Thyroid gland (tissue), 4 donors: Measurements from ENCODE around the gene RNU5D-1. TPM values are rescaled to one million over a fixed set of nuclear protein-coding genes. Genes with fewer than 3 reads are reported as not detected.
"Not testable (repeated sequence)": the region's sequence is repeated elsewhere in the genome, so short reads cannot be mapped to it uniquely, and the experiment has no call there.

Experiments
- DNase-seq, 2 donors: peaks; one replicate each; pipeline ENCODE4 v3.0.0-alpha.2; 2019
- H3K27ac ChIP-seq, 3 donors: fragments of 200-600 bp; sonication (generic); 1 replicate in 2 of 3; 2 replicates in 1 of 3; pipeline ENCODE4 v1.5.1; 2016 to 2019; ENCODE audit warnings: mild to moderate bottlenecking in 1 of 3, moderate library complexity in 1 of 3
- H3K27me3 ChIP-seq: fragments of 200-600 bp; sonication (generic); one replicate; pipeline ENCODE4 v1.5.1; 2019
- H3K36me3 ChIP-seq, 2 donors: fragments of 200-600 bp; sonication (generic); one replicate each; pipeline ENCODE4 v1.5.1; 2016 to 2019
- H3K4me1 ChIP-seq, 2 donors: fragments of 200-600 bp; sonication (generic); one replicate each; pipeline ENCODE4 v1.5.1; 2017 to 2019
- H3K4me3 ChIP-seq, 3 donors: fragments of 200-600 bp; sonication (generic); replicated peaks in 1 of 3; 1 replicate in 2 of 3; 2 replicates in 1 of 3; pipeline ENCODE4 v1.5.1; 2016; ENCODE audit warnings: mild to moderate bottlenecking in 1 of 3
- H3K9me3 ChIP-seq: fragments of 200-600 bp; sonication (generic); one replicate; pipeline ENCODE4 v1.5.1; 2017
- POLR2A ChIP-seq, 2 donors: fragments of 450-650 bp; IDR thresholded peaks; one replicate each; pipeline ENCODE4 v1.6.1; 2017; ENCODE audit warnings: antibody characterized with exemption in 2 of 2, mild to moderate bottlenecking in 2 of 2, moderate library complexity in 1 of 2
- WGBS, 2 donors: methylation state at CpG; one replicate each; pipeline ENCODE4 v1.1.5; 2017; 5-methylcytosine and 5-hydroxymethylcytosine counted together
- intact Hi-C: fragments of 100-400 bp; cut with DNase I; formaldehyde crosslinking; loops from one replicate; pipeline ENCODE4 v1.15.1; 2023
- total RNA-seq, 4 donors: library from RNA; depleted of rRNA; stranded (reverse); fragments of >200 nt; gene quantifications; one replicate each; pipeline ENCODE4 v1.2.3, GENCODE V29; 2016
- TF ChIP-seq, protein P1 (sequence below), 6 experiments: fragments of 200-600 bp in 3 of 6; fragments of 450-650 bp in 3 of 6; sonication (generic) in 3 of 6; IDR thresholded peaks; one replicate each; pipeline ENCODE4 v1.5.1; 2016 to 2019; ENCODE audit warnings: antibody characterized with exemption in 6 of 6, mild to moderate bottlenecking in 2 of 6, inconsistent platforms in 1 of 6, moderate library complexity in 1 of 6

The RNU5D-1 gene
- total RNA-seq, 4 donors from 2014 or later = not detected

DNA sequence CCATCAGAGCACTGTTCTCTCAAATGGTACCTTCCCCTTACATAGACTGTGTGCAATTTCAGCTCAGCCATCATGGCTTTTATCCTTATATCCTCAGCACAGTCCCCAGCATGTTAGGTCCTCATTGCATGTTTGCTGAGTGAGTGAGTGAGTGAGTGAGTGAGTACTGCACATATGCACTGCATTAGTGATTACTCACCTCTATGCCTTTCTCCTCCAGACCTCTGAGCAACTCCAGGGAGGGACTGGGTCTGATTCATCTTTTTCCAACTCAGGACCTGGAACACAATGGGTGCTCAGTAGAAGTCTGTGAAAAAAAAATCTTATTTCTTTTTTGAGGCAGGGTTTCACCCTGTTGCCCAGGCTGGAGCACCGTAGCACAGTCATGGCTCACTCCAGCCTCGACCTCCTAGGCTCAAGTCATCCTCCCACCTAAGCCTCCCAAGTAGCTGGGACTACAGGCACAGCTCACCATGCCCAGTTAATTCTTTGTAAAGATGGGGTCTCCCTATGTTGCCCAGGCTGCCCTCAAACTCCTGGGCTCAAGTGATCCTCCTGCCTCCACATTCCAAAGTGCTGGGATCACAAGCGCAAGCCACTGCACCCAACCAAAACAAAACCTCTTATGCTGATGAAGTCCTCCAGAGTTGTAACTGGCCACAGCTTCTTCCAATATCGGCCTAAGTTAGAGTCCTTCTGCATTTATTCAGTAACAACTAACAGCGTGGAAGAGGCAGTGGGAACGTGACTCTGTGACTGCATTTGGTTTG is 23.7 kb downstream of the RNU5D-1 start:
- no peak overlapping the region for H3K4me3 ChIP-seq
- H3K36me3 ChIP-seq = no peaks in the 10 kb centered on the region
- no peak overlapping the region for H3K27ac ChIP-seq
- DNase-seq = no peak
- no peaks in the 10 kb centered on the region for H3K9me3 ChIP-seq
- no peaks in the 10 kb centered on the region for H3K4me1 ChIP-seq
- H3K27me3 ChIP-seq = no peaks in the 10 kb centered on the region
- TF ChIP-seq, protein P1, sequence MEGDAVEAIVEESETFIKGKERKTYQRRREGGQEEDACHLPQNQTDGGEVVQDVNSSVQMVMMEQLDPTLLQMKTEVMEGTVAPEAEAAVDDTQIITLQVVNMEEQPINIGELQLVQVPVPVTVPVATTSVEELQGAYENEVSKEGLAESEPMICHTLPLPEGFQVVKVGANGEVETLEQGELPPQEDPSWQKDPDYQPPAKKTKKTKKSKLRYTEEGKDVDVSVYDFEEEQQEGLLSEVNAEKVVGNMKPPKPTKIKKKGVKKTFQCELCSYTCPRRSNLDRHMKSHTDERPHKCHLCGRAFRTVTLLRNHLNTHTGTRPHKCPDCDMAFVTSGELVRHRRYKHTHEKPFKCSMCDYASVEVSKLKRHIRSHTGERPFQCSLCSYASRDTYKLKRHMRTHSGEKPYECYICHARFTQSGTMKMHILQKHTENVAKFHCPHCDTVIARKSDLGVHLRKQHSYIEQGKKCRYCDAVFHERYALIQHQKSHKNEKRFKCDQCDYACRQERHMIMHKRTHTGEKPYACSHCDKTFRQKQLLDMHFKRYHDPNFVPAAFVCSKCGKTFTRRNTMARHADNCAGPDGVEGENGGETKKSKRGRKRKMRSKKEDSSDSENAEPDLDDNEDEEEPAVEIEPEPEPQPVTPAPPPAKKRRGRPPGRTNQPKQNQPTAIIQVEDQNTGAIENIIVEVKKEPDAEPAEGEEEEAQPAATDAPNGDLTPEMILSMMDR (IDR thresholded peaks at IDR 0.05) = no peak
- no peak for TF ChIP-seq POLR2A (IDR thresholded peaks at IDR 0.05)
- intact Hi-C loops = no loop called here
- 81 to 83% methylated on average over 6 of the region's 6 CpGs for WGBS, 2 donors

DNA sequence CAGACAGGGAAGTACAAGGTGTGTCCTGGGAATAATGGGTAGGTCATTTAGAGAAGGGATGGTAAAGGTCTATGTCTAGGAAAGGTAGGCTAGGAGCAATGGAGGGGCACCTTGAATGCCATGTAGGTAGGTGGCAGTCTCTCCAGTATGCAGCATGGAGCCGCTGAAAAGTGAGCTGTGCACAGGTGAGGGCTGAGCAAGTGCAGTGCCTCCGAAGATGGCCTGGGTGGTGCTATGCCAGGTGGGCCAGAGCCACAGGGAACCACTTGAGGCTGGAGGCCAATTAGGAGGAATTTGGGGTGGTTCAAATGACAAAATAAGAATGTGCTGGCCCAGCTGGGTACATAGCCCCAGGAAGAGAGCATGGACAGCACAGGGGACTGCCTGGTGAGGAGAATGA is 25.0 kb downstream of the RNU5D-1 start:
- Histone ChIP-seq H3K9me3 (no peaks in the 10 kb centered on the region), H3K27me3 (no peaks in the 10 kb centered on the region), H3K36me3 (no peaks in the 10 kb centered on the region), H3K4me1 (no peaks in the 10 kb centered on the region), H3K27ac (no peak overlapping the region), H3K4me3 (no peak overlapping the region)
- intact Hi-C loops = no loop called here
- TF ChIP-seq POLR2A (IDR thresholded peaks at IDR 0.05) = no peak
- TF ChIP-seq, protein P1 (IDR thresholded peaks at IDR 0.05) = no peak
- WGBS, 2 donors = 73 to 76% methylated on average over 2 of the region's 2 CpGs
- no peak for DNase-seq

DNA sequence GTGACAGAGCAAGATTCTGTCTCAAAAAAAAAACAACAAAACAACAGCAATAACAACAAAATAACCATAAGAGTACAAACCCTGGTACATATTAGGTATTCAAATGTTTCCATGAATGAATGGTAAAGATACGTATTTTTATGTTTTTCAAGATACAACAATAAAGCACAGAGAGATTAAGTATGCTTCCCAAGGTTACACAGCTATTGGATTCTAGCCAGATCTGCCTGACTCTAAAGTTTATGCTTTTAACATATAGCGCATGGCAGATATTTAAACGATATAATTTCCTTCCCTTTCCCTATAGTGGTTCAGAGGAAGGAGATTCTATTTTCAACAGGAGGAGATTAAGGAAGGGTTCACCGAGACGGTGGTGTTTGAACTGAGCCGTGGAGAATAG is 25.5 kb downstream of the RNU5D-1 start:
- Histone ChIP-seq H3K27me3 (no peaks in the 10 kb centered on the region), H3K9me3 (no peaks in the 10 kb centered on the region), H3K4me1 (no peaks in the 10 kb centered on the region), H3K36me3 (no peaks in the 10 kb centered on the region), H3K4me3 (no peak overlapping the region), H3K27ac (no peak overlapping the region)
- DNase-seq = no peak
- TF ChIP-seq POLR2A (IDR thresholded peaks at IDR 0.05) = no peak
- TF ChIP-seq, protein P1 (IDR thresholded peaks at IDR 0.05) = no peak
- intact Hi-C loops = no loop called here
- WGBS, 2 donors = 80 to 85% methylated on average over 6 of the region's 6 CpGs

DNA sequence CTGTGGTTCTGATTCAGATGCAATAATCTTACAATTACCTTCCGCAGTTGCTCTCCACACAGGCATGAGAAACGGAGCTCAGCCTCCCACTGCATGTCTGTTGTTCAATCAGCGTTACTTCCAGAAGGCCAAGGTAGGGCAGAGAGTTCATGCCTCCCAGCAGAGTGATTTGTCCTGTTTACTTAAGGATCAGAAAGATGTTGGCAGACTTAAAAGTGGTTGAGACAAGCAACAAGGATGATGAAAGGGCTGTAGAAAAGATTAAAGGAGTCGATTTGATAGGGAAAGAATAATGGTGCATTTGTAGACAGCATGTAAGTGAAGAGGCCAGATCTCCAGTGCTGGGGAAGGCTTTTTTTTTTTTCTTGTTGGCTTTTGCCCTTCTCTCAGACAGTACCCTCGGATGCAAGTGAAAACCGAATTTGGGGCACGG is 29.8 kb downstream of the RNU5D-1 start:
- no peaks in the 10 kb centered on the region for H3K36me3 ChIP-seq
- no peaks in the 10 kb centered on the region for H3K27me3 ChIP-seq
- H3K9me3 ChIP-seq = no peaks in the 10 kb centered on the region
- no peak overlapping the region for H3K27ac ChIP-seq
- no peak overlapping the region for H3K4me3 ChIP-seq
- no peak for TF ChIP-seq POLR2A (IDR thresholded peaks at IDR 0.05)
- TF ChIP-seq, protein P1 (IDR thresholded peaks at IDR 0.05) = no peak
- 52 to 62% methylated on average over 7 of the region's 7 CpGs for whole genome bisulfite sequencing, 2 donors
- peak; percentile 58 to 61 for DNase-seq
- intact Hi-C loops = no loop called here
- H3K4me1 ChIP-seq = no peaks in the 10 kb centered on the region

DNA sequence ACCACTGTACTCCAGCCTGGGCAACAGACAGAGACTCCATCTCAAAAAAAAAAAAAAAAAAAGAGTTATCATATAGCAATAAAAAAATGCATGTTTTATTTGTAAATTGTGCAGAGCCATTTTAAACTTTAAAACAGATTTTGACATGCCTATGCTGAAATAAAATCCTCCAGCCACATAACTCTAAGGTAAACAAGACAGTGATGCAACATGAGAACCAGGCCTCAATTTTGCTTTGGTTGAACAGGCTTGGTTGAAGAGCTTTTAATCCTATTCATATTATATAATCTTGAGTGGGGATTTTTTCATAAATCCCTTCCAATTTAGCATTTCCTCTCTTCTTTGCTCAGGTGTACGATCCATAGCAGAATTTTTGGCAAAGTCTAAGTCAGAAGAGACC is 30.4 kb downstream of the RNU5D-1 start:
- intact Hi-C loops = no loop called here

DNA sequence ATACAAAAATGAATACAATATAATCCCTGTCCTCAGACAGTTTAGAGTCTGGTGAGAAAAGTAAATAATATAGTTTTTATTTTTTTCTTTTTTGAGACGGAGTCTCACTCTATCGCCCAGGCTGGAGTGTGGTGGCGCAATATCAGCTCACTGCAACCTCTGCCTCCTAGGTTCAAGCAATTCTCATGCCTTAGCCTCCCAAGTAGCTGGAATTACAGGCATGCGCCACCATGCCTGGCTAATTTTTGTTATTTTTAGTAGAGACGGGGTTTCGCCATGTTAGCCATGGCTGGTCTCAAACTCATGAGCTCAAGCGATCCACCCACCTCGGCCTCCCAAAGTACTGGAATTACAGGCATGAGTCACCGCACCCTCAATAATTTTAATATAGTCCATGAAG is 31.6 kb downstream of the RNU5D-1 start:
- H3K4me1 ChIP-seq, H3K27me3 ChIP-seq, H3K36me3 ChIP-seq, H3K9me3 ChIP-seq, H3K27ac ChIP-seq, intact Hi-C loops, H3K4me3 ChIP-seq, DNase-seq: not testable (repeated sequence)
- WGBS, 2 donors = 88 to 89% methylated on average over 9 of the region's 9 CpGs

More for the DNA sequence above, 30.4 kb downstream of the RNU5D-1 start:
- no peaks in the 10 kb centered on the region for H3K4me1 ChIP-seq
- no peak for DNase-seq
- H3K4me3 ChIP-seq = no peak overlapping the region
- H3K36me3 ChIP-seq = no peaks in the 10 kb centered on the region
- H3K27me3 ChIP-seq = no peaks in the 10 kb centered on the region
- no peak overlapping the region for H3K27ac ChIP-seq
- no peaks in the 10 kb centered on the region for H3K9me3 ChIP-seq
- WGBS, 2 donors = 43 to 70% methylated on average over 1 of the region's 1 CpG
- TF ChIP-seq, protein P1 (IDR thresholded peaks at IDR 0.05) = no peak
- TF ChIP-seq POLR2A (IDR thresholded peaks at IDR 0.05) = no peak
